IMR-90 (cell line): ENCODE measurements around the gene CALU. TPM values are rescaled to one million over a fixed set of nuclear protein-coding genes. Genes with fewer than 3 reads are reported as not detected.

Experiments
- ATAC-seq: fragments of 200-7000 bp; cut with Tn5 transposase; 2 replicates; pipeline ENCODE4 v1.9.1; 2020; ENCODE audit warnings: low read depth, mild to moderate bottlenecking, moderate library complexity
- BruUV-seq: library from RNA; stranded (reverse); fragments of 400-500 nt; replicated peaks from 2 replicates; lab custom pipeline; 2021; lab: Mats Ljungman, UMichigan
- CTCF ChIA-PET: fragments of 300-600 bp; formaldehyde crosslinking; extraction: SDS; loops from one replicate; lab custom pipeline; 2021; ENCODE audit warnings: antibody characterized with exemption; lab: Yijun Ruan, JAX
- POLR2A ChIA-PET: fragments of 300-600 bp; sonication (Branson Sonifier 250); formaldehyde crosslinking; loops from one replicate; lab custom pipeline; 2022; ENCODE audit warnings: antibody characterized with exemption; ENCODE audit not compliant: unreplicated experiment; lab: Charles Lee
- DNase-seq: peaks from one replicate; pipeline ENCODE4 v3.0.0; 2013
- H2AFZ ChIP-seq: replicated peaks from 2 replicates; pipeline ENCODE3; 2013; ENCODE audit warnings: low read length, mild to moderate bottlenecking; ENCODE audit not compliant: poor library complexity
- H2AK5ac ChIP-seq: 2 replicates; pipeline ENCODE4 v1.6.1; 2013; ENCODE audit warnings: low read depth, low read length, inconsistent platforms
- H2AK9ac ChIP-seq: replicated peaks from 2 replicates; pipeline ENCODE3; 2013; ENCODE audit warnings: mild to moderate bottlenecking, low read depth, low read length, moderate library complexity; ENCODE audit not compliant: poor library complexity
- H2BK120ac ChIP-seq: 2 replicates; pipeline ENCODE4 v1.6.1; 2013; ENCODE audit warnings: low read depth, low read length, inconsistent platforms
- H2BK15ac ChIP-seq: 3 replicates; pipeline ENCODE4 v1.6.1; 2013; ENCODE audit warnings: low read depth, low read length, inconsistent platforms
- H2BK20ac ChIP-seq: 2 replicates; pipeline ENCODE4 v1.6.1; 2013; ENCODE audit warnings: low read depth, mild to moderate bottlenecking, inconsistent platforms, low read length, moderate library complexity
- H2BK5ac ChIP-seq: 2 replicates; pipeline ENCODE4 v1.6.1; 2013; ENCODE audit warnings: mild to moderate bottlenecking, low read depth, low read length, inconsistent platforms; ENCODE audit not compliant: poor library complexity, severe bottlenecking
- H3K14ac ChIP-seq: replicated peaks from 2 replicates; pipeline ENCODE4 v1.6.1; 2013; ENCODE audit warnings: low read depth, low read length, inconsistent platforms
- H3K18ac ChIP-seq: 2 replicates; pipeline ENCODE4 v1.6.1; 2013; ENCODE audit warnings: low read depth, low read length, control low read depth
- H3K23ac ChIP-seq: 2 replicates; pipeline ENCODE4 v1.6.1; 2013; ENCODE audit warnings: low read depth, low read length, inconsistent platforms
- H3K27ac ChIP-seq: 2 replicates; pipeline ENCODE4 v1.5.1; 2013; ENCODE audit warnings: mild to moderate bottlenecking, control low read depth, low read length; ENCODE audit not compliant: insufficient read depth
- H3K27me3 ChIP-seq: 2 replicates; pipeline ENCODE4 v1.6.1; 2013; ENCODE audit warnings: low read length; ENCODE audit not compliant: control insufficient read depth, insufficient read depth
- H3K36me3 ChIP-seq: 2 replicates; pipeline ENCODE4 v1.6.1; 2013; ENCODE audit warnings: low read length, mixed read lengths; ENCODE audit not compliant: control insufficient read depth, insufficient read depth
- H3K4ac ChIP-seq: 2 replicates; pipeline ENCODE4 v1.6.1; 2013; ENCODE audit warnings: low read depth, low read length, inconsistent platforms
- H3K4me1 ChIP-seq: 2 replicates; pipeline ENCODE4 v1.6.1; 2013; ENCODE audit warnings: low read length, mixed read lengths; ENCODE audit not compliant: control insufficient read depth, insufficient read depth
- H3K4me2 ChIP-seq: 2 replicates; pipeline ENCODE4 v1.6.1; 2013; ENCODE audit warnings: low read depth, mild to moderate bottlenecking, control low read depth, low read length, moderate library complexity
- H3K4me3 ChIP-seq: 2 replicates; pipeline ENCODE4 v1.5.1; 2013; ENCODE audit warnings: low read depth, mild to moderate bottlenecking, control low read depth, low read length, moderate library complexity; ENCODE audit not compliant: insufficient read depth
- H3K56ac ChIP-seq: 2 replicates; pipeline ENCODE4 v1.6.1; 2013; ENCODE audit warnings: low read length, inconsistent platforms; ENCODE audit not compliant: insufficient read depth; ENCODE audit errors: extremely low read depth
- H3K79me1 ChIP-seq, 2 experiments: 2 replicates each; pipeline ENCODE4 v1.6.1; 2013; ENCODE audit warnings: low read length in 2 of 2, inconsistent platforms in 1 of 2, low read depth in 1 of 2
- H3K9ac ChIP-seq: 2 replicates; pipeline ENCODE4 v1.6.1; 2013; ENCODE audit warnings: low read depth, low read length, control low read depth
- H3K9me1 ChIP-seq: 2 replicates; pipeline ENCODE4 v1.6.1; 2013; ENCODE audit warnings: low read length, inconsistent platforms; ENCODE audit not compliant: insufficient read depth
- H3K9me3 ChIP-seq: 2 replicates; pipeline ENCODE4 v1.6.1; 2013; ENCODE audit warnings: low read length; ENCODE audit not compliant: control insufficient read depth, insufficient read depth
- H4K20me1 ChIP-seq: 2 replicates; pipeline ENCODE4 v1.6.1; 2013; ENCODE audit warnings: low read length, inconsistent platforms; ENCODE audit not compliant: insufficient read depth
- H4K5ac ChIP-seq: 2 replicates; pipeline ENCODE4 v1.6.1; 2013; ENCODE audit warnings: mild to moderate bottlenecking, low read depth, low read length, control low read depth
- H4K8ac ChIP-seq, 2 experiments: 2 replicates each; pipeline ENCODE4 v1.6.1; 2013; ENCODE audit warnings: low read depth in 2 of 2, low read length in 2 of 2, control low read depth in 1 of 2, inconsistent platforms in 1 of 2
- H4K91ac ChIP-seq: 2 replicates; pipeline ENCODE4 v1.6.1; 2013; ENCODE audit warnings: low read depth, low read length, inconsistent platforms; ENCODE audit not compliant: insufficient read depth
- POLR2A ChIP-seq: IDR thresholded peaks from 2 replicates; pipeline ENCODE4 v1.6.1; 2012; ENCODE audit warnings: mild to moderate bottlenecking, low read depth, low read length
- WGBS, 2 experiments: methylation state at CpG; one replicate each; pipeline versions ENCODE4 v1.1.5 to v1.1.7; 2013; ENCODE audit warnings: missing lambda C conversion rate in 2 of 2; ENCODE audit not compliant: insufficient read length in 1 of 2; ENCODE audit errors: extremely low coverage in 2 of 2; 5-methylcytosine and 5-hydroxymethylcytosine counted together
- dilution Hi-C: fragments of 300-500 bp; cut with HindIII; formaldehyde crosslinking; loops from one replicate; pipeline ENCODE4 v1.14.3; 2018; ENCODE audit warnings: low sequenced_read_pairs; ENCODE audit not compliant: unreplicated experiment
- in situ Hi-C: fragments of 300-500 bp; cut with MboI; formaldehyde crosslinking; loops from 3 replicates; pipeline ENCODE4 v1.14.3; 2019; ENCODE audit warnings: low sequenced_read_pairs, inconsistent platforms, mixed read lengths
- intact Hi-C: fragments of 100-400 bp; cut with micrococcal nuclease; formaldehyde crosslinking; loops from 2 replicates; pipeline ENCODE4 v1.10.0; 2022
- polyA plus RNA-seq, 3 experiments: library from polyadenylated mRNA; depleted of rRNA; stranded (reverse); fragments of >200 nt; gene quantifications; 2 replicates each; pipeline ENCODE4 v1.2.3, GENCODE V29; 2012; ENCODE audit warnings: low replicate concordance in 1 of 3
- total RNA-seq: library from RNA; depleted of rRNA; stranded (reverse); fragments of >200 nt; gene quantifications from 2 replicates; pipeline ENCODE4 v1.2.3, GENCODE V29; 2012
- TF ChIP-seq, protein P1 (sequence below): fragments of 150-350 bp; IDR thresholded peaks from 2 replicates; pipeline ENCODE4 v1.6.1; 2017; ENCODE audit warnings: mild to moderate bottlenecking, antibody characterized with exemption, low read length, low read depth

Gene CALU
- total and polyA plus RNA-seq, 2 of the 4 experiments (the other 2 are of a cell fraction) = 421 to 525 TPM

- H2AK5ac ChIP-seq = no peak overlapping the region
- H2BK20ac ChIP-seq = no peak overlapping the region
- no peak overlapping the region for H2BK5ac ChIP-seq
- no peak overlapping the region for H4K8ac ChIP-seq
- no peak overlapping the region for H4K91ac ChIP-seq
- intact Hi-C loops (no loop called here), in situ Hi-C loops (no loop called here), dilution Hi-C loops (no loop called here)
- H3K18ac ChIP-seq = no peak overlapping the region
- TF ChIP-seq POLR2A = no peak
- TF ChIP-seq, protein P1, sequence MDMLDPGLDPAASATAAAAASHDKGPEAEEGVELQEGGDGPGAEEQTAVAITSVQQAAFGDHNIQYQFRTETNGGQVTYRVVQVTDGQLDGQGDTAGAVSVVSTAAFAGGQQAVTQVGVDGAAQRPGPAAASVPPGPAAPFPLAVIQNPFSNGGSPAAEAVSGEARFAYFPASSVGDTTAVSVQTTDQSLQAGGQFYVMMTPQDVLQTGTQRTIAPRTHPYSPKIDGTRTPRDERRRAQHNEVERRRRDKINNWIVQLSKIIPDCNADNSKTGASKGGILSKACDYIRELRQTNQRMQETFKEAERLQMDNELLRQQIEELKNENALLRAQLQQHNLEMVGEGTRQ = no peak
- peaks cover 4% of the 10 kb centered on the region; the same call in 1 of the 2 replicates for H3K36me3 ChIP-seq
- peaks cover 6% of the 10 kb centered on the region for H3K9me1 ChIP-seq
- H3K4ac ChIP-seq = no peak overlapping the region
- ChIA-PET POLR2A (interaction anchor here (0.6 kb wide), 1 partner anchor 10 kb away, joined by 3 read pairs; no protein-coding TSS in a partner anchor), CTCF (interaction anchor here (0.7 kb wide), 1 partner anchor 718 kb away, joined by 6 read pairs; no protein-coding TSS in a partner anchor)
- H3K9me3 ChIP-seq = no peaks in the 10 kb centered on the region
- ATAC-seq = no peak
- WGBS, 2 experiments = 83% methylated on average over 5 of the region's 11 CpGs; no CpG with 5 or more reads in 1 of the 2 experiments
- BruUV-seq = no TSS peak
- no peak overlapping the region for H2BK120ac ChIP-seq
- DNase-seq = no peak
- H3K56ac ChIP-seq = no peak overlapping the region
- no peak overlapping the region for H2BK15ac ChIP-seq
- H3K27ac ChIP-seq = no peak overlapping the region
- H3K9ac ChIP-seq = no peak overlapping the region
- no peak overlapping the region for H4K5ac ChIP-seq
- H3K27me3 ChIP-seq = no peaks in the 10 kb centered on the region
- H2AFZ ChIP-seq = no peak overlapping the region
- no peak overlapping the region for H3K23ac ChIP-seq
- H4K20me1 ChIP-seq = no peaks in the 10 kb centered on the region
- no peaks in the 10 kb centered on the region; a peak in 1 of 4 replicates for H3K79me1 ChIP-seq
- H3K14ac ChIP-seq = no peak overlapping the region
- H3K4me1 ChIP-seq = peaks cover 10% of the 10 kb centered on the region
- no peak overlapping the region for H2AK9ac ChIP-seq
- H3K4me2 ChIP-seq = no peak overlapping the region
- H3K4me3 ChIP-seq = no peak overlapping the region
Observed at GRCh38 chr7:128812514-128813168, 73.5 kb downstream of the CALU start.
